ENCODE measurements around the gene CLEC7A. TPM values are rescaled to one million over a fixed set of nuclear protein-coding genes. Genes with fewer than 3 reads are reported as not detected.

The CLEC7A gene
- total RNA-seq, 2 donors from 2014 or later = not detected

- TF ChIP-seq, protein P1, sequence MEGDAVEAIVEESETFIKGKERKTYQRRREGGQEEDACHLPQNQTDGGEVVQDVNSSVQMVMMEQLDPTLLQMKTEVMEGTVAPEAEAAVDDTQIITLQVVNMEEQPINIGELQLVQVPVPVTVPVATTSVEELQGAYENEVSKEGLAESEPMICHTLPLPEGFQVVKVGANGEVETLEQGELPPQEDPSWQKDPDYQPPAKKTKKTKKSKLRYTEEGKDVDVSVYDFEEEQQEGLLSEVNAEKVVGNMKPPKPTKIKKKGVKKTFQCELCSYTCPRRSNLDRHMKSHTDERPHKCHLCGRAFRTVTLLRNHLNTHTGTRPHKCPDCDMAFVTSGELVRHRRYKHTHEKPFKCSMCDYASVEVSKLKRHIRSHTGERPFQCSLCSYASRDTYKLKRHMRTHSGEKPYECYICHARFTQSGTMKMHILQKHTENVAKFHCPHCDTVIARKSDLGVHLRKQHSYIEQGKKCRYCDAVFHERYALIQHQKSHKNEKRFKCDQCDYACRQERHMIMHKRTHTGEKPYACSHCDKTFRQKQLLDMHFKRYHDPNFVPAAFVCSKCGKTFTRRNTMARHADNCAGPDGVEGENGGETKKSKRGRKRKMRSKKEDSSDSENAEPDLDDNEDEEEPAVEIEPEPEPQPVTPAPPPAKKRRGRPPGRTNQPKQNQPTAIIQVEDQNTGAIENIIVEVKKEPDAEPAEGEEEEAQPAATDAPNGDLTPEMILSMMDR (conservative IDR thresholded peaks at IDR 0.05) = no peak
- Histone ChIP-seq H3K4me3 (ENCODE audit: low read length) (no peak overlapping the region), H3K36me3 (ENCODE audit: control insufficient read depth, insufficient read depth, low read length) (no peaks in the 10 kb centered on the region), H3K27me3 (ENCODE audit: control insufficient read depth, insufficient read depth, low read length, poor library complexity, severe bottlenecking) (no peaks in the 10 kb centered on the region), H3K4me1 (ENCODE audit: control insufficient read depth, insufficient read depth, low read length) (peaks cover 4% of the 10 kb centered on the region), H3K9ac (ENCODE audit: extremely low read depth, low read length, poor library complexity, severe bottlenecking) (no peak overlapping the region), H3K27ac (ENCODE audit: low read depth, low read length) (no peak overlapping the region), H3K9me3 (ENCODE audit: control insufficient read depth, low read length) (no peaks in the 10 kb centered on the region)
- 92 to 94% methylated on average over 11 to 13 of the region's 13 CpGs for WGBS, 2 experiments (ENCODE audit: insufficient coverage in 1 of 2, insufficient read length in 1 of 2)
- H3K27ac Mint-ChIP-seq = no peak overlapping the region
- H3K27me3 Mint-ChIP-seq (ENCODE audit: insufficient read depth) = no peaks in the 10 kb centered on the region
- H3K36me3 Mint-ChIP-seq (ENCODE audit: low read depth) = no peaks in the 10 kb centered on the region
- no peak for DNase-seq
- H3K4me1 Mint-ChIP-seq = peaks cover 16% of the 10 kb centered on the region
- H3K4me3 Mint-ChIP-seq = no peak overlapping the region
- H3K9me3 Mint-ChIP-seq = peaks cover 4% of the 10 kb centered on the region
Measured at GRCh38 chr12:10136637-10137205, 6.7 kb upstream of the CLEC7A start.

GRCh38 chr12:10135126-10135525 is 5.1 kb upstream of the CLEC7A start:
- Mint-ChIP-seq H3K27me3 (ENCODE audit: insufficient read depth) (no peaks in the 10 kb centered on the region), H3K4me3 (no peak overlapping the region), H3K4me1 (peaks cover 22% of the 10 kb centered on the region), H3K9me3 (peaks cover 4% of the 10 kb centered on the region), H3K36me3 (ENCODE audit: low read depth) (no peaks in the 10 kb centered on the region), H3K27ac (no peak overlapping the region)
- Histone ChIP-seq H3K9ac (ENCODE audit: extremely low read depth, low read length, poor library complexity, severe bottlenecking) (no peak overlapping the region), H3K27me3 (ENCODE audit: control insufficient read depth, insufficient read depth, low read length, poor library complexity, severe bottlenecking) (no peaks in the 10 kb centered on the region), H3K27ac (ENCODE audit: low read depth, low read length) (no peak overlapping the region), H3K9me3 (ENCODE audit: control insufficient read depth, low read length) (no peaks in the 10 kb centered on the region), H3K36me3 (ENCODE audit: control insufficient read depth, insufficient read depth, low read length) (no peaks in the 10 kb centered on the region), H3K4me3 (ENCODE audit: low read length) (no peak overlapping the region), H3K4me1 (ENCODE audit: control insufficient read depth, insufficient read depth, low read length) (peaks cover 4% of the 10 kb centered on the region)
- no peak for DNase-seq
- TF ChIP-seq, protein P1 (conservative IDR thresholded peaks at IDR 0.05) = no peak
- 87 to 91% methylated on average over 2 to 3 of the region's 4 CpGs for WGBS, 2 experiments (ENCODE audit: insufficient coverage in 1 of 2, insufficient read length in 1 of 2)

DNA sequence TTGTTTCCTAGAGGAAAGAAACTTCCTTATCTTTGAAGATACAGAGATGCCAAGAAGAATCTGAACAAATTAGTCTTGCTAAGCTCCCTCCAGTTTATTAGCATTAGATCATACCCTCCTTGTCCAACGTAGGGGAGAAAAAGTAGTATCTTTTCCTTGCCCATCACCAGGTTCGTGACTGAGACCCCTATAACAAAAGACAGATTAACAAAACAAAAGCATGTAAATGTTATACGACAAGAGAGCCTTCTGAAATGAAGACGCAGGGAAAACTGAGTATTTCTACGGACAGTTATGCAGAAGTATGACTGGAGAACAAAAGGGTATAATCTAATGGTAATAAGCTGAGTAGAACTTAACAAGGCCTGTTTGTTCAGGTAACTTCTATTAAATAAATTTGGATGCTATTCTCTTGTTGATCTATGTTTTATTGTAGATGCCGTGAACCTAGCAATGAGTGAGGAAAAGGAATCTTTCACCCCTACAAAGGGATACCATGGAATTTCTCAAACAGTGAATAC is 2.9 kb upstream of the CLEC7A start:
- TF ChIP-seq, protein P1 (conservative IDR thresholded peaks at IDR 0.05) = no peak
- H3K4me1 Mint-ChIP-seq = peaks cover 25% of the 10 kb centered on the region
- Histone ChIP-seq H3K27ac (ENCODE audit: low read depth, low read length) (no peak overlapping the region), H3K9ac (ENCODE audit: extremely low read depth, low read length, poor library complexity, severe bottlenecking) (no peak overlapping the region), H3K4me1 (ENCODE audit: control insufficient read depth, insufficient read depth, low read length) (peaks cover 4% of the 10 kb centered on the region), H3K27me3 (ENCODE audit: control insufficient read depth, insufficient read depth, low read length, poor library complexity, severe bottlenecking) (no peaks in the 10 kb centered on the region), H3K9me3 (ENCODE audit: control insufficient read depth, low read length) (no peaks in the 10 kb centered on the region), H3K36me3 (ENCODE audit: control insufficient read depth, insufficient read depth, low read length) (no peaks in the 10 kb centered on the region), H3K4me3 (ENCODE audit: low read length) (no peak overlapping the region)
- no peaks in the 10 kb centered on the region for H3K27me3 Mint-ChIP-seq (ENCODE audit: insufficient read depth)
- no peak overlapping the region for H3K4me3 Mint-ChIP-seq
- 49 to 71% methylated on average over 3 to 6 of the region's 6 CpGs for WGBS, 2 experiments (ENCODE audit: insufficient coverage in 1 of 2, insufficient read length in 1 of 2)
- no peak overlapping the region for H3K27ac Mint-ChIP-seq
- no peaks in the 10 kb centered on the region for H3K36me3 Mint-ChIP-seq (ENCODE audit: low read depth)
- DNase-seq = no peak
- peaks cover 4% of the 10 kb centered on the region for H3K9me3 Mint-ChIP-seq

Data from endodermal cell (in vitro differentiated cells).